ENCODE results near the gene RAB30.

The RAB30 gene

DNA sequence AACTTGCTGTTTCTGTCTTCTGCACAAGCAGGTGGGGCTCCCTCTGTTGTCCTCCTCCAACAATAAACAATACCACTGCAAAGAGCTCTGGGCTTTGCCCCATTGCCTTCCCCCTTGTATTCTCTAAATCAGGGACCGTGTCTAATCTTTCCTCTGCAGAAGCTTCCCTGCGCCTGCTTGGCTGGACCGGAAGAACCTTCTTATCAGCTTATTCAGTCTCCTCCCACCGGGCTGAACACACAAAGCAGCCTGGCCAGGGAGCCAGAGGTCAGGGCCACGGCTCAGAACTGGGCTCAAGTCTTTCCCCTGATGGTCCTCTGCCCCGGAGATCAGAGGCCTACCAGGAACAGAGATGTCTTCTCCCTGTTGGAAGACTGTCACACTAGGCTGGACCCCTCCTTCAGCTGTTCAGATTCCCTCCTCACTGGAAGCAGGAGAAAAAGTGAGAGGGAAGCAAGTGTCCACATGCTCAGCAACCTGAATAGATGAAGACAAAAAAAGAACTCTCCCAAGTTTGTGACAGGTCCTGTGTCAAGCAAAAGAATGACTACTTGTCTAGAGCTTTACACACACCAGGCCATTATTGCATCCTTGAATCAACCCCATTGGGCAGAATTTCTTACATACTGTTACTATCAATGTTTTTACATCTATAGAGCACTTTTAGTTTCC lies 63.7 kb downstream of the RAB30 start:
- DNase-seq: no peak

DNA sequence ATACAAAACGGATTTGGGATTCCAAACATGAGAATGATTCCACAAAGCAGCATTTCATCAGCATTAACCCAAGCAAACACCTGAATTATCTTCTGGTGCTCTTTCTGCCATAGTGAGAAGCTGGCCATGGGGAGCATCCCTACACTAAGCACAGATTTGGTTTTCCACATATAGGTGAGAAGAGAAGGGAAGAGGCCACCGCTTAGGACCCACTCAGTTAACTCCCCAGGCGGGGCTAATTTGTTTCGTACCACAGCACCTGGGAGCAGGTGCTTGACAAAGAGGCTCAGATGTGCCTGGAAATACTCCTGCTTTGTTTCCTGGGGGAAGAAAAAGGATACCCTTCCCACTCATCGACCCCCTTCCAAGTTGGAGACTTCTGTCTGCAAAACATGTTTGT lies 64.2 kb downstream of the RAB30 start:
- DNase-seq: no peak

DNA sequence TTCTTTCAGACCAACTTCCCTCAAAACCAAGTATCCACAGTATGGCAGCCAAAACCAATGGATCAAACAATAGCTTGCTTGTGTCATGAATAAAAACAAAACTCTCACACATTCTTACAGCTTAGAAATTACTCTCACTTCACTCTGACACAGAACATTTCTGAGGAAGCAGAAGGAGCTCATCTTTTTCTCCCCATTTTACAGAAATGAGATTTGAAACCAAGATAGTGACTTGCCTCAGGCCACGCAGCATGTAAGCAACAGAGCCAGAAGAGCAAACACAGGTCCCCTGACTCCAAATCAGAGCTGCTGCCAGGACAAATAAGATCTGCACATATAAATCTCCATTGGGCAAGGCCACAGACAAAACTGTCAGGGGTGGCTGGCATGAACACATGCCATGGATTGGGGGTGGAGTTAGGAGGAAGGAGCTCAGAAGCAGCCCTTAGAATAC lies 64.8 kb downstream of the RAB30 start:
- DNase-seq: no peak

DNA sequence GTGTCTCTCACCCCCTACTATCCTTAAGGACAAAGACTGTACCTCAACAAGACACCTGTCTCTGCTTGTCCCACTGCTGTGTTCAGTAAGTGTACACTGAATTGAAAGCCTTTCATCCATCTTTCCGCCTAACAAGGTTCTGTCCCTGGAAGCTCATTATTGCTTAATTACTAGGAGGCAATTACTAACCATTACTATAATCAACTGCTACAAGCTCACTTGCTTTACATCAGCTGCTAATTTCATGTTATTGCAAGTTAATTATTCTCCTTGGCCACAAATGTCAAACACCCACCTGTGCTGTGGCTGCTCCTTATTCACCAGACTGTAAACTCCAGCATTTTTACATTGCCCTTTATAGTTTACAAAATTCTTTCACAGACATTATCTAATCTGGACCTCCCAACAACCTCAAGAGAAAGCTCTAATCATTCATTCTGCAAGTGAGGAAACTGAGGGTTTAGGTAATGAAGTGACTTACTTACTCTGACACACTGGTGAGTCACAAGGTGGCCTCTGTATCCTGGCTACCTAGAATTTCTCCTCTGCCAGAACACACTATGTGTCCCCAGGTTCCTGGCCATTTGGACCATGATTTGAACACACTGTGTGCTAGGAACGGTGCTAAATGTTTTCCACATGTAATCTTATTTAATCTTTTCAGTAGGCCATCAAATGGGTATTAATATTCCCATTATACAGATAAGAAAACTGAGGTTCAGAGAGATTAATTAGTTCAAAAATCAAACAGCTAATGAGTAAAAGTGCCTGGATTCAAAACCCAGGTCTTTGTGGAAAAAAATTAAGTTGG lies 66.7 kb downstream of the RAB30 start:
- DNase-seq: no peak

DNA sequence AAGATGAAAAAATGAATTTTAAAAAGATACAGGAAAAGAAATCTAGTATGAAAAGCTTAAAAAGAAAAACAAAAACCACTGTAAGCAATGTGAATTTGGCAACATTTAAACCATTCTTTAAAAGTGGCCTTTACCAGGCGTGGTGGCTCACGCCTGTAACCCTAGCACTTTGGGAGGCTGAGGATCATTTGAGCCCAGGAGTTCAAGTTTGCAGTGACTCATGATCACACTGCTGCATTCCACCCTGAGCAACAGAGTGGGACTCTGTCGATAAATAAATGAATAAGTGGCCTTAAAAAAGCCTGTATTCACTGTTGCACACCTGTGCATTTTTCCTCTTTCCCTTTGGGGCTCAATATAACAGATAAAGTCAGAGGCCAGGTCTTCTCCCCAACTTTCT lies 69.2 kb downstream of the RAB30 start:
- no peak for DNase-seq

DNA sequence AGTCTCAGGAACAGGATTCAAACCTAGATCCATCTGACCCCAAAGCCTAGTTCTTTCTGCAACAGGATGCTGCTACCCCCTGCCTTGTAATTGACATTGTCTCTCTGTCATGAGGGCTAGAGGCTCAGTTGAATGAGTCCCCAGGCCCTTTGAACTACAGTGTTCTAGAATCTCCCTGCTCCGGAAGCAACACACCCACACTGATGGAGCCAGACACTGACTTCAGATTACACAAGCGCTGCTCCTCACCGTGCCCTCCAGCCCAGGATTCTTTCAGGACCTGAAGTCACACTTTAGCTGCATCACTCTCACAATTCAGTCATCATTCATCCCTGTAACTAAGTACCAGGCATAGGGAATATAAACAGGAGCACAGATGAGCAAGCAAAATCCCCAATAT lies 69.6 kb downstream of the RAB30 start:
- DNase-seq: no peak

DNA sequence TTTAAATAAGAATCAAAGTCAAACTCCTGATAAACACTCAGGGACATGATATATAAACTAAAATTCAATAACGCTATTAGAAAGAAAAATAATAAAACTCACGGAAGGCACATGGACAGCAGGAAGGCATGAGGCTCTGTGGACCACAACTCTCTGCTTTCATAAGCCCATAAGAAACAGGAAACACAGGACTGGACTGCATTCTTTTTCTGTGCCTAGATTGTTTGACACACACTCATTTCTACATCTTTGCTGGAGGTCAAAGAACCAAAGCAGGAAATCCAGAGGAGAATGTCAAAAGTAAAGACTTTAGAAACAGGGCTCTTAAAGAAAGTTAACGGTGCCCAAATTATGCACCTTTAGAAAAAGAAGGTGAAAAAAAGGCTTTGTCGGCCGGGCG lies 71.3 kb downstream of the RAB30 start:
- no peak for DNase-seq

DNA sequence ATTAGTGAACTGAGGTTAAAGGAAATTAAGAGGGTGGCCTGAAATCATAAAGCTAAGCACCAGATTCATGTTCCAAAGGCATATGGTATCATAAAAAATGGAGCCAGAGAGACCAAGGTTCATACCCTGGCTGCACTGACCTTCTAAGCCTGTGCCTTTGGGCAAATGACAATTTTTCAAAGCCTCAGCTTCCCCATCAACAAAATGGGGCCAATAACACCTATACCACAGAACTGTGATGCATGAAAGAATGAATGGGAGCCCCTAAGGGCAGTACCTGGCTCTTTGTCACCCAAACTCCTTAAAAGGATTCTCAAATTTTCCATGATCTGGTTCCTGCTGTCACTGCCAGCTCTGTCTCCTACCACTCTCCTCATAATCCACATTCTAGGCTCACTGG lies 72.5 kb downstream of the RAB30 start:
- no peak for DNase-seq

DNA sequence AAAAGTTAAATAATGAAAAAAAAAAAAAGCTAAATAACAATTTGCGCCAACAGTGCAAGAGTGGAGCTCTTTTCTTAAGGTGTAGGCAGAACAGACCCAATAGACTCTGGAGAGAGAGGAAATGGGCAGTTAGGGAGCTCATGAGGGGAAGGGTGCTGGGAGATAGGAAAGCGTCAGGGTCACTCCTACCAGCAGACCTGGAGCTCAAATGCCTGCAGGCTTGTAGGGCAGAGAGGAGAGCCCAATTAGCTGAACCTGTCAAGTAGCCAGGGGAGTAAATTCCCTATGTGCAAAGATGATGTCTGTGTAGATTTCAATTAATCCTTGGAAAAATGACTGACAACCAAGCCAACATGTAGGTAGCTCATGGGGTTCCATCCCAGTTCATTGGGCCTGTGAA lies 73.0 kb downstream of the RAB30 start:
- DNase-seq: no peak

DNA sequence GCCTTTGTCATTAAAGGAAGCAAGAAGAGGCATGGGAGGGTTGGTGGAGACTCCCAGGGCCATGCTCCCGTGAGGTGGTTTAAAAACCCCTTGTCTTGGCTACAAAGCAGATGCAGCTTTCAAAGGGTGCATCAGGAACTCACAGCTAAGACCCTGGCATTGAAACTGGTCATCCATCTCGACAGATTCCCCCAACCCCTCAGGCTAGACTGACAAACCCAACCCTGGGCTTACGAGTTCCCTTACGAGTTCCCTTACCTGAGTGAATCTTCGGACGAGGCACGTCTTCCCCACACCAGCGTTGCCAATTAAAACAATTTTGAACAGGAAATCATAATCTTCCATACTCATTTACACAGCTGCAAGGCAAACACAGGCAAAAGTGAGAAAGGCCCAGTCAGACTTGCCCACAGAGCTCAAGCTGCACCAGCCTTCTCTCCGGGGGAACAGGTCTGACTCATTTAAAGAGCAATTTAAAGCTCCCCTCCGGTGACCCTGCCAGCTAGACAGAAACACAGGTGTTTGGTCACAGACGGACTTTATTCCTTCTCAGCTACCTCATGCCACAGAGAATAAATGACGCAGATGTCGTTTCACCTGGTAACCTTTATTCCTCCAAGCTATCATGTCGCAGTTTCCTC lies 74.6 kb downstream of the RAB30 start:
- no peak for DNase-seq

DNA sequence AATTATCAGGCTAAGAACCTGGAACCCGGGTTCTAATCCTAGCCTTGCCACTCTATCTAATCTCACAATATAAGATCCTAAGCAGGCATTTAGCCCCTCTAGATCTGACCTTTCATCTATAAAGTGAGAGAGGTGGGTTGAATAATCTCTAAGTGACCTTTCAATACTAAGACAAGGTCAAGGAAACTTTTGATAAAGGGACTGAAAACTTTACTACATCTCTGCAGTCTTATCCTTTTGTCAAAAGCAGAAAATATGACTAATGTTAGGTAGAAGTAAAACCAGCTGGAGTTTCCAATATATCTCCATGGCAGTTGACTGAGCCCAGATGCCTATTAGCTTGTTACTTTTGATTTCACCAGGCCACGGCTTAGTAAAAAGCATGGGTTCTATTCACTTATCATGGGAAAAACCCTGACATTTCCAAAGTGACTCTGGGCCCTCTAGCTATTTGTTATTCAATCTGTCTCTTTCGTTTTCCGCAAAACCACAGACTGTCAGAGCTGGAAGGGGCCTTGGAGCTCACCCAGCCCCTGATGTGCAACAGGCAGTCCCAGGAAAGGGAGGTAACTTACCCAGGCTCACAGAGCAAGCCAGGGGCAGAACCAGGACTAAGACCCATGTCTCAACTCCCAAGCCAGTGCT lies 75.8 kb downstream of the RAB30 start:
- no peak for DNase-seq

DNA sequence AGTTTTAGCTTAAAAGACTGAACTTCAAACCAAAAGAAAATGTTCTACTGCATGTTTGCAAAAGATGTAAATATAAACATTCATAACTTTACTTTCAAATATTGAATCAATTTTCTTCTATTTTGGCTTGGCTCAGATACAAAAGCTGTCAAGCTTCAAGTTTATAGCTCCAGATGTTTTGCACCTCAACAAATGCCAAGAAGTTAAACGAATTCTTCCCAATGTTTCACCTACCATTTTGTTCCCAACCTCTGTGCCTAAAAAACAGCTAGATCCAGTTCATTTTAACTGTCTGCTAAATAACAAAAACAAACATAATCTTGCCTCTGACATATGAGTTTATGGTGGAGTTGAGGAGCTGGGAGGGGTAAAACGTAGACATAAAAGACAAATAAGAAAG lies 76.5 kb downstream of the RAB30 start:
- no peak for DNase-seq

DNA sequence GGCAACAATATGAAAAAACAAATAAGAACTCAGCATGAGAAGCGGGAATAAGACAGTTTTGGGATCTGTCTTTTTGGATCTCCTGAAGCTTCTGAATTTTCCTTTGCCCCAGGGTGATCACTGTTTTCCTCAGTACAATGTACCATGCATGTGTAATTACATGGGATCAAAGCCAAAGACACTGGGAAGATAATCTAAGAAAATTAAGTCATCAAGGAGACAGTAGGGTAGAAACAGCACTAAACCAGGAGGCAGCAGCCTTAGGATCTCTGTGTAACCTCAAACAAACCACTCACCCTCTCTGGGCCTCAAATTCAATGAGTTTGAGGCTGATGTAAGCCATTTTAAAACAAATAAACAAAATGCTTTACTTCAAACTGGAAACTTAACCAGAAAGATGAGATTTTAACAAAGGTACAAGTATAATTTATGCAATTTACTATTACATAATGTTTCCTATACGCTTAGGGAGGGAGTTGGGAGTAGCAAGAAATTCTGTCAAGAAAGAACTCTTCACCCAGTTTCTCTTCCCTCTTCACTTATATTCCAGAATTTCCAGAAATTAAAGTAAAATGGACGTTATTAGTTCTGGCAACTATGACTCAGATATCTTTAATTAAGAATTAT lies 77.0 kb downstream of the RAB30 start:
- no peak for DNase-seq

DNA sequence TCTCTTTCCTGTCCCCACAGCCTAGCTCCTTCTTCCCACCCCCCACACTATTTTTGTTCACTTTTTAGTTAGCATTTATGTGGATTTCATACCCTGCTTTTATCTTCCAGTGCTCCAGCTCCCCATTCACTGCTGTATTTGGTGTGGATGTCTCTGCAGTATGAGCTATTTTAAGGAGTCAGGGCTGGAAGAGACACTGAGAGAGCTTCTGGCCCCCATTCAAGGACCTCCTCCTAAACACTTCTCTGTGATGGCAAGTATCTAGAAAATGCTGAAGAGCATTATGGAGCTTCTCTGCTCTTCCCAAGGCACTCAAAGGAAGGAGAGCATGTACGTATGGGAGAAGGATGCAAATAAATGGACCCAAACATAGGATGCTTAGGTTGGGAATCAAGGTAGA lies 79.5 kb downstream of the RAB30 start:
- DNase-seq: no peak

DNA sequence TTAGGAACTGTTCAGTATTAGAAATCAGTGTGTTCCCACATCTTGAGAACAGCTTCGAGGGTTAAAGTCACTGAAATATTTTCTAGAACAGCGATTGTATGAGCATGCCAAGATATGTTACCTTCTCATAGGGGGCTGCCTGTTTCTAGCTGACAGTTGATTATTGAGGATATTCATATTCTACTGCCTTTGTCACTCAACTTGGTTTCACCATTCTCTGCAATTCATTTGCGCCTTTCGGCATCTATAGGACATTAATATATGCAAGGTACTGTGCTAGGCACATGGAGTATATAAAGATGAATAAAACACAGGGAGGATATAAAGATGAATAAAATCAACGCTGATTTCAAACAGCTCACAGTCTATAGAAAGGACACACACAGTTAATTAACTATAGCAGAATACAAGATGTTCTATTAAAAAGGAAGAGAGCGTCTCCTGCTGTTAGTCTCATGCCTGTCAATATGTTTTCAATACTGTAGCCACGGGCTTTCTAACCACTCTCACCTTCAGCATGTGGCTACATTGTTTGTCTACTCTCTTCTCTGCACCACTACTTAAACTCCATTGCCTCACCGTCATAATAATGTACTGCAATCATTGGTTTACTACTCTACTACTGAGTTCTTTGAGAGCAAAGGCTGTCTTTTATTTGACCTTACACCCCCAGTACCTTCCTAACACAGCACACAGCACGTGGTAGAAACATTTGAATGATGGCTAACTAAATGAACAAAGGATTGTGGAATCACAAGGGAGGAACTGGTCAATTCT lies 81.9 kb downstream of the RAB30 start:
- DNase-seq: no peak

DNA sequence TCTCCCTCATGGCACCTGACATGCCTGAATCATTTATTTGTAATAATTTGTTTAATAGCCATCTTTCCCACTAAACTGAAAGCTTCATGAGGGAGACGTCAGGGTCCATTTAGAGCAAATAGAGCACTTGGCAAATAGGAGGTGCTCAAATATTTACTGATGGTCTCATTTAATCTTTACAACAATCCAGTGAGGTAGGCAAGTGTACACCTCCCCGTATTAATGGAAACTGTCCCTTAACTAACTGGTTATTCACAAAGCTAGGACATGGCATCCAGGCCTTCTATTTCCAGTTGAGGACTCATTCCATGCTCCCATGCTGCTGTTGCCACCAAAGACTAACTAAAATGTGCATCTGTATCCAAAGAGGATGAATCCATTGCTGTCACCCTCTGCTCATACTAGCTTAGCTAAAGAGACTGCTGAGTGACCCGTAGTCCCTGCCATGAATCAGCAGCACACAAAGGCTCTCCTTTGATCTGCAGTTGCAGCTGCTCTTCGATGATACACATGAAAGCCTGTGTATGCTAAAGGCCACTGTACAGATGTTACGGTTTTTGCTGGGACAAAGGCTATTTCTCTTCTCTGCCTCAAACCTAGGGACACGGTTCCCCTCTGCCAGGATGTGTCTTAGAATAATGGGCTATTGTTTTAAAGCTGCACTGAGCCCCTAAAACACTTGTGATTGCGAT lies 82.6 kb downstream of the RAB30 start:
- no peak for DNase-seq

DNA sequence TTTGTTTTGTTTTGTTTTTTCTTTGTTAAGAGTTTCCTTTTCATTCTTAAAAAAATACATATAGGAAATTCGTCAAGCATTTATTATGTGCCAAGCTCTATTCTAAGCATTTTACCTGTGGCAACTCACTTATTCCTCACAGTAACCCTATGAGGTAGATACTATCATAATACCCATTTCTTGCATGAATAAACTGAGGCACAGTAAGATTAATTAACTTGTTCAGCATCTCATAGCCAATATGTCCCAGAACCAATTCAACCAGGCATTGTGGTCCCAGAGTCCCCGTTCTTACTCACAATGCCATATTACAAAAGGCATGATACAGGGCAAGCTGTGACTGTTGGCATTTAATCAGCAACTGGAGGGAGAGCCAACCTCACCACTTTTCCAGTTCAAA lies 83.7 kb downstream of the RAB30 start:
- no peak for DNase-seq

DNA sequence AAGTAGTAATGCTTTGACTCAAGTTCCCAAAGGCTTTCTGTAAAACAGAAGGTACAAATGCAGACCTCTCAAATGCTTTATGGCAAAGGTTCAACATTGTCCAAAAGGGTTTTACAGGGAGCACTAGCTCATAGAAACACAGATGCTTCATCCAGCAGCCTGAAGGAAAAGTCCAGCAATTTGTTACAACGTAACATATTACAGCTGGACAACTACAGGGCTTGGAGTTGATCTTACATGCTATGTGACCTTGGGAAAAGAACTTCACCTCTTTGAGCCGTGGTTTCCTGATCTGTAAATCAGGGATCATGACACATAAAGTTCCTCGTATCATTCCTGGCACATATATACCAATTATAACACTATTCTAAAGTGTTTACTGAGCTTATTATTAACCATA lies 85.3 kb downstream of the RAB30 start:
- no peak for DNase-seq

DNA sequence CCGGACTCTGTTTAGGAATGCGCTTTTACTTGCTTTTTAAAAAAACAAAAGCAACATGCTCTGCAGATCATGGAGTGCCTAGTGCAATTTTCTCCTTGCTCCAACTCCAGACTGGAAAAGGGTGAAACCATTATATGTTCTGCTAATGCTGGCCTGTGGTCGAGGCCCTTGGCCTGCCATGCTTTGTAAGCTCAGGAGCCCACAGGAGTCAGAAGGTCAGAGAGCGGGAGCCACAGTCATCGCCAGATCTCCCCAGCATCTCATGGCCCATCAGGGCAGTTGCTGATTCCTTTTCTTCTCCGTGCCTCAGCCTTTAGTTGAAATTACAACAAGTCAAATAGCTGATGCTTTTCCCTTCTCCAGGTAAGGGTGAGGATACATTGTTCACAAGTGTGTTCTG lies 89.8 kb downstream of the RAB30 start:
- DNase-seq: no peak

DNA sequence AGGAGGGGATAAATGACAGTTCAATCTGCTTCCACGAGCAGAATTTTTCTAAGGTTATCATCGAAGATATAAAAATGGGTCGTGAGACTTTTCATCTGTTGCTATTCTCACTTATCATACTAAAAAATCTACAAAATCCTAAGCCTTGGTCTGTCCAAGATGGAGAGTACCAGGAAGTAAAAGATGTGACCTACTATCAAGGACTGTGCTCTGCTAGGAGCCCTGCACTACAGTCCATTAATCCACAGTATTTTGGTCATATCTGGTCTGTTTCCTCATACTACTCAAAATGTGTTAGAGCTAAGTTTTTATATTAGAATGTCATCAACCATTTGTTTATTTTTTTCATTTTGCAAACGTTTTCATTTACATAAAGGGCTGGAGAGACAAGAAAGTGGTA lies 90.8 kb downstream of the RAB30 start:
- DNase-seq: no peak

DNA sequence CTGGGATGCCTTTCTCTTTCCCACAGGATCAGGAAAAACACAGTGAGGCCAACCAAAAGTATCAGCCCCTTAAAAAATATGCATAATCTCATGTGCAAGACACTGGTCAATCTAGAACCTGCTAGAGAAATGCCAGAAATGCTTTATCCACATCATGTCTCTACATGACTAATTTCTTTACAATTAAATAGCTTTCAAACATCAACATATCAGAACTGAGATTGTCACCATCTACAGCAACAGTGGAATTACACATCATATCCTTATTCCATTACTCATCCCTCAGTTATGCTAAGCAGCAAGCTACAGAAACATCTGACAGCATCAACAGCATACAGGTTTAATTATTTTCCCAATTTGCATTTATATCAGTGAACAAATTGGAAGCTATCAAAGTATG lies 91.4 kb downstream of the RAB30 start:
- DNase-seq: no peak

DNA sequence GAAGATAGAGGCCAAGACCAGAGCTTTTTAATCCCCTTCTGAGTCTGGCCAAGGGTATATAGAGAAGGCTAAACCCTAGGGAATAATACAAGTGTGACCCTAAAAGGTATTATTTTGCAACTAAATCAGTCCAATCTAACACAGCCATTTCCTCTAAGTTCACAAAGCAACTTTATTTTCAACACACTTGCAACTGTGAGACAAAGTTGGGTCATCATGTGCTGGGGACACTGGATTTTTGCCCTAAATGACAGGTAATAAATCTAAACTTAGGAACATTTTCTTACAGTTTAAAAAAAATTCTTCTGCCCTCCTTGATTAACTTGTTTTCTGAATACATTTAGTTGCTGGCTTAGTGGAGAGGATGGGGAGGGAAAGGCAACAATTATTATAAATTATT lies 91.9 kb downstream of the RAB30 start:
- DNase-seq: no peak

All from stimulated activated naive CD4-positive, alpha-beta T cell treated with Interleukin-2 at 50 U/mL for 16 hours (primary cell).